GM12865 (cell line): Measurements from ENCODE around the gene ADCY1.
A peak's percentile ranks its signal among the peaks of the same experiment; 100 is the strongest.

Experiments used
- DNase-seq: peaks from one replicate; pipeline ENCODE4 v3.0.0; 2010; ENCODE audit warnings: low read depth
- H3K4me3 ChIP-seq: 2 replicates; pipeline ENCODE4 v1.5.1; 2011; ENCODE audit warnings: mild to moderate bottlenecking, low read depth, low read length, control low read depth
- CTCF ChIP-seq: IDR thresholded peaks from 2 replicates; pipeline ENCODE4 v1.5.1; 2011; ENCODE audit warnings: low read length, control low read depth, low read depth, inconsistent platforms; ENCODE audit not compliant: insufficient read depth; ENCODE audit errors: missing control alignments

Gene ADCY1

GRCh38 chr7:45687721-45688120 is 113.6 kb downstream of the ADCY1 start:
- H3K4me3 ChIP-seq: no peak overlapping the region
- TF ChIP-seq CTCF: no peak
- DNase-seq: no peak

DNA sequence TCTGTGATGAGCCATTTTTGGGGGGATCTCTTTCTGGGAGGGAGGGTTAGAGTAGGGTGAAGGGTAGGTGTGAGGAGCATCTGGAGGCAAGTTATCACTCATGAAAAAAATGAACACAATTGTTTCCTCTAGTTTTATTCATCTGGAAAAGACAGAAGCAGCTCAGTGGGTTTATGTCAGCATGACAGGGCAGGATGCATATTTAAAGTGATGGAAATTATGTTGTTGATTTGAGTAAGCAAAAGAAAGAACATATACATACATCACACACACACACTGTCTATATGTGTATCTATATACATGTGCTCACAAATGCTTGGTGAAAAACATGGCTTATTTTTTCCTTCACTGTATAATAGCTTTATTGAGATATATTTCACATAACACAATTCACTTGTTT is 114.2 kb downstream of the ADCY1 start:
- no peak for TF ChIP-seq CTCF
- H3K4me3 ChIP-seq: no peak overlapping the region
- no peak for DNase-seq

DNA sequence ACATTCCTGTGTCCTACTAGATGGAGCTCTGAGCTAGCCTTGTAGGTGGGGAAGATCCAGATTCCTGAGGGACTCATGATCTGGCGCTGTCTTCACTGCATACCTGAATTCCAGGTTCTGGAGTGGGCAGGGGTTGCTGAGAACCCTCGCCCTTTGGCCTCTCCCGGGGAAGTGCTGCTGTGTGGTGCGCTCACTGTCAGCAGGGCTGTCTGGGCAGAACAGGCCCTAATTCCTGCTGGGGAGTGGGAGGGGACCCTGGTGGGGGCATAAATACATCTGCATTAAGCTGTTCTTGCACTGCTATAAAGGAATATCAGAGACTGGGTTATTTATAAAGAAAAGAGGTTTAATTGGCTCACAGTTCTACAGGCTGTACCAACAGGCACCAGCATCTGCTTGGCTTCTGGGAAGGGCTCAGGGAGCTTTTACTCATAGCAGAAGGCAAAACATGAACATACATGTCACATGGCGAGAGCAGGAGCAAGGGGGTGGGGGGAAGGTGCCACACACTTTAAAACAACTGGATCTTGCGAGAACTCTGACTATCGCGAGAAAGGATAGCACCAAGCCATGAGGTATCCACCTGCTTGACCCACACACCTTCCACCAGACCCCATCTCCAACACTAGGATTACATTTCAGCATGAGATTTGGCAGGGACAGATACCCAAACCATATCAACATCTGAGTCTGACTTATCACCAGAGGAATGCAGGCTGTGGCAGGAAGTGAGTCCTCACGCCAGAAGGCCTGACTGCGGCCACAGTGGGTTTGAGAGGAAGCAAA is 115.0 kb downstream of the ADCY1 start:
- peak; percentile 24 for DNase-seq
- TF ChIP-seq CTCF: no peak

DNA sequence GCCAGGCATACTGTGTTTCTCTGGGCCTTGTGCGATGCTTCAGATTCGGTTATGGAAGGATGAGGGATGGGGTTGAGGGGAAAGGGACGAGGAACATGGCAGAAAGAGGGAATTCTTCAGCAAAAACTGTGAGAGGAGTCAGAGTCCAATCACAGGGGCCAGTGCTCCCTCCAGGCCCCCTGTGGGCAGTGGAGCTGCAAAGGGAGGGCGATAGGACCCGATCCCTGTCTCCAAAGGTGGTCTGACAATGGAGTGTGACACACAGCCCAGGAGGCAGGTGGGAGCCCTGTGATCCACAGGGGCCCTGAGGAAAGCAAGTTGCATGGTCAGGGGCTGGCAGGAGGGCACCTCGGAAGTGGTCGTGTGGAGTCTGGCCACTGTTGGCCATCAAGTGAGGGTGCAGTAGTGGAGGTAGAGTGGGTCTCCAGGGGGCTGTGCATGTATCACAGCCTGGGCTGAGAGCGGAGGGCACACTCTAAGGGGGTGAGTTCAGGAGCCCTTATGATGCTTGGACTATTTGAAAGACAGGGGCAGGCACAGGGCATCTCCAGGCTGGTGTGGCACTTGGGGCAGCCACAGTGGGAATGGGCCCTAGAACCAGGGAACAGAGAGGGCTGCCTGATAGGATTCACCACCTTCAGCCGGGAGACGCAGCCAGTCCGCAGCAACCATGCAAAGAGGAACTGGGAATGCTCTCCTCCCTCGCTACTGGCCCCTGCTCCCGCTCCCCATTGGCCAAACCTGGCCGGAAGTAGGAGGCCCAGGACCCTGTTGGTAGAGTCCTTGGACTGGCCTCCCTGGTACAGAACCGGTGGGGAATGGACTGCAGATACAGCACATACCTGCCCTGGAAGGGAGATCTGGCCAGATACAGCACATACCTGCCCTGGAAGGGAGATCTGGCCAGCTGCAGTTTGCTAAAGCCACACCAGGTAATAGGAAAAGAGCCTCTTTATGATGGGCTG is 115.9 kb downstream of the ADCY1 start:
- DNase-seq: no peak
- TF ChIP-seq CTCF: no peak
- no peak overlapping the region for H3K4me3 ChIP-seq

More for the DNA sequence above, 115.0 kb downstream of the ADCY1 start:
- H3K4me3 ChIP-seq: no peak overlapping the region

GRCh38 chr7:45690762-45691150 is 116.6 kb downstream of the ADCY1 start:
- no peak for TF ChIP-seq CTCF
- no peak for DNase-seq
- H3K4me3 ChIP-seq: no peak overlapping the region

- TF ChIP-seq CTCF: no peak
- no peak overlapping the region for H3K4me3 ChIP-seq
- DNase-seq: no peak
Measured at GRCh38 chr7:45691155-45691656, 117.0 kb downstream of the ADCY1 start.
